WTC11 (cell line): ENCODE data around the gene RELCH.

Experiments
- CTCF ChIP-seq: fragments of 200-600 bp; IDR thresholded peaks from 2 replicates; pipeline ENCODE4 v1.8.0; 2022; ENCODE audit warnings: antibody characterized with exemption
- FOXP1 ChIP-seq: sonication (generic); formaldehyde crosslinking; IDR thresholded peaks from 2 replicates; pipeline ENCODE4 v1.8.0; 2022; ENCODE audit warnings: missing genetic modification reagents, mild to moderate bottlenecking, moderate library complexity, borderline replicate concordance
- FOXP4 ChIP-seq: sonication (generic); formaldehyde crosslinking; IDR thresholded peaks from 2 replicates; pipeline ENCODE4 v1.8.0; 2022; ENCODE audit warnings: mild to moderate bottlenecking, missing genetic modification reagents
- GABPB1 ChIP-seq: sonication (generic); formaldehyde crosslinking; IDR thresholded peaks from 2 replicates; pipeline ENCODE4 v1.8.1; 2023; ENCODE audit warnings: mild to moderate bottlenecking, missing genetic modification reagents
- IRF1 ChIP-seq: sonication (generic); formaldehyde crosslinking; IDR thresholded peaks from 2 replicates; pipeline ENCODE4 v1.8.0; 2023; ENCODE audit warnings: missing genetic modification reagents
- IRF2 ChIP-seq: sonication (generic); formaldehyde crosslinking; IDR thresholded peaks from 2 replicates; pipeline ENCODE4 v1.8.0; 2022; ENCODE audit warnings: low read depth, missing genetic modification reagents, borderline replicate concordance
- JAZF1 ChIP-seq: fragments of 250-450 bp; sonication (Bioruptor Pico); IDR thresholded peaks from 2 replicates; pipeline ENCODE4 v1.9.0; 2021; ENCODE audit warnings: moderate library complexity, mild to moderate bottlenecking, inconsistent platforms
- MAX ChIP-seq: sonication (generic); formaldehyde crosslinking; IDR thresholded peaks from 2 replicates; pipeline ENCODE4 v1.8.0; 2022; ENCODE audit warnings: mild to moderate bottlenecking, missing genetic modification reagents
- NFYB ChIP-seq: sonication (generic); formaldehyde crosslinking; conservative IDR thresholded peaks from 2 replicates; pipeline ENCODE4 v1.8.0; 2022; ENCODE audit warnings: low read depth, missing genetic modification reagents
- NR2C2 ChIP-seq: sonication (generic); formaldehyde crosslinking; IDR thresholded peaks from 2 replicates; pipeline ENCODE4 v1.8.0; 2022; ENCODE audit warnings: mild to moderate bottlenecking, missing genetic modification reagents
- SP1 ChIP-seq: sonication (generic); formaldehyde crosslinking; conservative IDR thresholded peaks from 2 replicates; pipeline ENCODE4 v1.8.1; 2022; ENCODE audit warnings: missing genetic modification reagents
- ZBTB43 ChIP-seq: sonication (generic); formaldehyde crosslinking; IDR thresholded peaks from 2 replicates; pipeline ENCODE4 v1.8.1; 2023; ENCODE audit warnings: mild to moderate bottlenecking, missing genetic modification reagents

- TF ChIP-seq CTCF: no peak
- TF ChIP-seq FOXP4 (CRISPR knock-in tag): no peak
- no peak for TF ChIP-seq GABPB1 (CRISPR knock-in tag)
- no peak for TF ChIP-seq FOXP1 (CRISPR knock-in tag)
- no peak for TF ChIP-seq IRF2 (CRISPR knock-in tag)
- no peak for TF ChIP-seq IRF1 (CRISPR knock-in tag)
- TF ChIP-seq JAZF1 (CRISPR knock-in tag): no peak
- TF ChIP-seq NFYB (CRISPR knock-in tag): no peak
- TF ChIP-seq NR2C2 (CRISPR knock-in tag): no peak
- no peak for TF ChIP-seq ZBTB43
- no peak for TF ChIP-seq MAX (CRISPR knock-in tag)
- TF ChIP-seq SP1: no peak
Measured at GRCh38 chr18:62332964-62333695, 146.1 kb downstream of the RELCH start.
